CD4-positive, alpha-beta T cell treated with Interleukin-6 at 100 ng/mL for 8 hours (primary cell): Measurements from ENCODE around the gene MED22.
"Not testable (repeated sequence)": the region's sequence is repeated elsewhere in the genome, so short reads cannot be mapped to it uniquely, and the experiment has no call there.

Experiments
- DNase-seq: peaks from one replicate; pipeline ENCODE4 v3.0.0-alpha.2; 2020; ENCODE audit warnings: mixed read lengths, low spot score

MED22 gene

DNA sequence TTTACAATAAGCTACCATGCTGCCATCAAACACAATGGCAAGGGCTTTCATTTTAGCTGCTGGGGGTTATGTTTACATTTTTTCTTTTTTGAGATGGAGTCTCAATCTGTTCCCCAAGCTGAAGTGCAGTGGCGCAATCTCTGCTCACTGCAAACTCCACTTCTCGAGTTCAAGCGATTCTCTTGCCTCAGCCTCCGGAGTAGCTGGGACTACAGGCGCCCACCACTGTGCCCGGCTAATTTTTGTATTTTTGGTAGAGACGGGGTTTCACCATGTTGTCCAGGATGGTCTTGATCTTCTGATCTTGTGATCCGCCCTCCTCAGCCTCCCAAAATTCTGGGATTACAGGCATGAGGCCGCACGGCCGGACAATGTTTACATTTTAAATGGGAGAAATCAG is 13.0 kb downstream of the MED22 start:
- DNase-seq, result not testable (repeated sequence)

DNA sequence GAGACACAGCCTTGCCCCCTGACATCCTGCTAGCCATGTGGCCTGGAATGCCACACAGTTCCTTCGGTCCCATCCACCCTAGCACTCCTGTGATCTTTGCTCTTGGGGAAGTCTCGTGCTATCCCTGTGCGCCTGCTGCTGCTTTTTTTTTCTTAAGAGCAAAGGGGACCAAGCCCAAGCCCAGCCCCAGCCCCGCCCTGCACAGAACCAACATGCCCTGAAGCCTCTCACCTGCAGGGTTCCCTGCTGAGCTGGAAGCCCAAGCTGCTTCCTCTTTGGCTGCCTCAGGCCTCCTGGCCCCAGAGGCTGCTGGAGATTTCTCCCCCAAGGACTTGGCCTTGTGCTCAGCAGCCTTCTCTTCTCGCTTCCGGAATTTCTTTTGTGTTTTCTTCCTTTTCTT is 13.8 kb downstream of the MED22 start:
- no peak for DNase-seq

DNA sequence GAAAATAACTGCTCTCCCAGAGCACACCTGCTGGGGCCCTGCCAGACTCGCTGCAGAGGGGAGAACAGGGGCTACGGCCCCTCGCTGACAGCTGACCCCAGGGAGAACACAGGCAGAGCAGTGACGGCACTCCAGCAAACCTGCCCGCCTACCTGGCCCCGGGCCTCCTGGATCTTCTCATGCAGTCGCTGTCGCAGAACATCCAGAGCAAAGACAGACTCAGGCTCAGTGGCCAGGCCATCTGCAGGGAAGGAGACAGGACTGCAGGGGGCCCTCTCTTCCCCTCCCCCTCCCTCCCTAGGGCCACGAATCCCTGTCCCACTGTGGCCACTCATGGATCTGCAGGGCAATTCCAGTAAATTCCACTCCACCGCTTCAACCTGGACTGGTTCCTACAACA is 14.4 kb downstream of the MED22 start:
- DNase-seq, result no peak

DNA sequence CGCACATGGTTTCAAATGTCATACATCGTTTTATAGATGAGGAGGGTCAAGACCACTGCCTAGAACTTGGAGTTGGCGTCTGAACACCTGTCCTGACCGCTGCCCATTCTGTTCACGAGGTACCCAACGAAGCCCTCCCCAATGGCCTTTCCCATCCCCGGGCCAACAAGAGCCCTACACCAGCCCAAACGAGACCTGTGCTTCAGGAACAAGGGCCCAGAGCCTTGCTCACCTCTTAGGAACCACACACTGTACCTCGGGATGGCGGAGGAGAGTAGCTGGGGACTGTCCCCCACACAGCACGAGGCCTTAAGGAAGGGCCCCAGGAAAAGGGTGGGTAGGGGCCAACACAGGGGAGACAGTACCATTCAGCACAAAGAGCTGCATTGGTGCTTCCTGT is 14.9 kb downstream of the MED22 start:
- DNase-seq, result no peak

DNA sequence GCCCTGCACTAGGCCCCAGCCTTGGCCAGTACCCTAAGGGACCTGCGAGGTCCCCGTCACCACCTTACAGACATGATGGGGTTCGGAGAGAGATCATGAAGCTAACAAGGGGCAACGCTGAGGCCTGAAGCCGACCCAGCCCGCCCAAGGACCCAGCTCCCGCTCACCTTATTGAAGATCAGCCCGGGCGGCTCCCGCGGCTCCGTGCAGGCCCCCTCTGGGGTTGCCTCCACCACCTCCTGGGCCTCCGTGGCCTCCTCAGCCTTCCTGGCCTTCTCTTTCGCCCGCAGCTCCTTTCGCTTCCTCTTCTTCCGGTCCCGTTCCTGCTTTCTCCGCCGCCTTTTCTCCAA is 15.6 kb downstream of the MED22 start:
- DNase-seq, result no peak

DNA sequence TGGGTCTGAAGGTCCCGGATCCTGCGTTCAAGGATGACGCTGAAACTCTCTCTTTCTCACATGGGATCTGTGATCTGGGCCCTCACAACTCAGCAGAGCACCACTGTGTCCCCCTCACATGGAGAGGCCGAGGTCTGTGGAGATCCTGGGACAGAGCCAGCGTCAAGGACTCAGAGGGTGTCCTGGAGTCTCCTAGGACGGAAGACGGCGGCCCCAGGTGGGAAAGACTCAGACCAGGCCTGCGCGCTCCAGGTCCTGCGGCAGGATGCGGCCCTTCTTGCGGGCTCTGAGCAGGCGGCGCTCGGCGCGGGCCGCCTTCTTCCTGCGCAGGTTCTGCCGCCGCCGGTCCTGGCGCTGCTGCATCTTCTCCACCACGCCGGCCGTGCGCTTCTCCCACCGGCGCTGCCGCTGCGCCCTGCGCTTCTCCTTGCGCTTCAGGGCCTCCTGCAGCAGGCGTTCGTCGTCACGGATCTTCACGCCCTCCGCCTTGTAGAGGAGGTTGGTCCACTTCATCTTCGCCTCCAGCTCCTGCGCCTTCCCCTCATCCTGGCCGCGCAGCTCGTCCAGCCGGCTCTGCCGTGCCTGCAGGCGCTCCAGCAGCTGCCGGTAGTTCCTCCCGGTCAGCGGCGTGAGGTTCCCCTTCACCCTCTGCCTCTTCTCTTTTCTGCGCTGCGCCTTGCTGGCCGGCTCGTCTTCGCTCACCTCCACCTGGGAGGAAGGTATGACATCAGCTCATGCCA is 16.1 kb downstream of the MED22 start:
- no peak for DNase-seq

DNA sequence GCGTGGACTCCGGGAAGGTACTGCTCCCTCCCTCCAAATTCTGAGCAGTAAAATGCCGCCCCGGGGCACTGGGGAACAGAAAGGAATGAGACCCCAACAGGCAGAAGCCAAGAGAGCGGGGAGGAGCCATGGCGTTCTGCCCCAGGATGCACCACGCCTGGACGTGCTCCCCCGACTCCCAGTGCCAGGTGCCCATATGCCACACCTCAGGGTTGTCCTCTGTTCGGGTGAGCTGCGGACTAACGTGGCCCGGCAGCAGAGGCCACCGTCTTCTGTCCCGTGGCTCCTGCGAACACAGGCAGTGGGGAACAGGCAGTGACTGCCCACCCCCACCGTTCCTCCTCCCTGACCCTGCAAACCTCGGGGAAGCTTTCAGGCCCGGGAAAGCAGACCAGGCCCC is 16.7 kb downstream of the MED22 start:
- no peak for DNase-seq

DNA sequence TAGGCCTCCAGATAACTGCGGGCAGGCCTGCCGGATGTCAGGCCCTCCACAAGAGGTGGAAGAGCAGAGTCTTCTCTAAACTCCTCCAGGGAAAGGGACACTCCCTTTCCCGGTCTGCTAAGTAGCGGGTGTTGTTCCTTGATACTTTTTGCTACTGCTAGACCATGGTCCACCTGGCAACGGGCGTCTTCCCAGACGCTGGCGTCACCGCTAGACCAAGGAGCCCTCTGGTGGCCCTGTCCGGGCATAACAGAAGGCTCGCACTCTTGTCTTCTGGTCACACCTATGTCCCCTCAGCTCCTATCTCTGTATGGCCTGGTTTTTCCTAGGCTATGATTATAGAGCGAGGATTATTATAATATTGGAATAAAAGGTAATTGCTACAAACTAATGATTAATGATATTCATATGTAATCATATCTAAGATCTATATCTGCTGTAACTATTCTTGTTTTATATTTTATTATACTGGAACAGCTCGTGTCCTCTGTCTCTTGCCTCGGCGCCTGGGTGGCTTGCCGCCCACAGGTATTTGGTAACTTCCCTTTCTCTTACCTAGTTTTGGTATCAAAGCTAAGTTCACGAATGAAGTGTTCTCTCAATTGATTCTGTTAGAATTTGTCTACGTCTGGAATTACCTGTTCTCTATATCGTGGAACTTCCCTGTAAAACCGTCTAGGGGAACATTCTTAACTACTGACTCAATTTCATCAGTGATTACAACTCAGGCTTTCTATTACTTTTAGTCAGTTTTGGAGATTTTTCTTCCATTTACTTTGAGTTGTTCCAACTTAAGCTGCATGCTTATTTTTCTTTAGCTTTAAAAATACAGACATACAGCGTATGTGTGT is 18.4 kb downstream of the MED22 start:
- DNase-seq, result not testable (repeated sequence)

DNA sequence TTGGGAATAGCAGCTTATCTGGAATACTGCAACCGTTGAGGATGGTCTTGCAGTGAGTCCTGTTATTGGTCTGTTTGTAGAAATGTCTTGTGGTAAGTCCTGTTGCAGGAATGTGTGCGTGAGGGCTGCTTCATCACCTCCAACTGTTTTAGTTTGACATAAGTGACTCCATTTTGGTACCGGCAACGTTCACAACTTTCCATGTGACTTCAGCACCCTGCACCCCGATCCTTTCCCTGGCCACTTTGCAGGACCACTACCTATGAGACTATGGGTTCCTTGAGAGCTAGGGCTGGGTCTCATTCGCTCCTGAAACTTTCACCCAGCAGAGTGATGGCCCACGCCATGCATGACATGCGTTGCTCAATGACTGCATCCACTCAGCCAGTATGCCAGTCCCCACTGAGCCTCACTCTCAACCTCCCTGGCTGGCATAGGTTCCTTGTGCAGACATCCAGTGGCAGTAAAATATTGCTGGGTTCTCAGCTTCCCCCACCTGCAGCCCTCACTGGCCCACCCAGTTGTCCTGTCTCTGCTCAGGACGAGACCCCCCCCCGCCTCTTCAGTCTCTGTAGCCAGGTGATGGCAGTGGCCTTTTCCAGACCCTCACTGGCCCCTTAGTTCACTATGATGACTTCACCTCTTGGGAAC is 20.0 kb downstream of the MED22 start:
- DNase-seq, result no peak

DNA sequence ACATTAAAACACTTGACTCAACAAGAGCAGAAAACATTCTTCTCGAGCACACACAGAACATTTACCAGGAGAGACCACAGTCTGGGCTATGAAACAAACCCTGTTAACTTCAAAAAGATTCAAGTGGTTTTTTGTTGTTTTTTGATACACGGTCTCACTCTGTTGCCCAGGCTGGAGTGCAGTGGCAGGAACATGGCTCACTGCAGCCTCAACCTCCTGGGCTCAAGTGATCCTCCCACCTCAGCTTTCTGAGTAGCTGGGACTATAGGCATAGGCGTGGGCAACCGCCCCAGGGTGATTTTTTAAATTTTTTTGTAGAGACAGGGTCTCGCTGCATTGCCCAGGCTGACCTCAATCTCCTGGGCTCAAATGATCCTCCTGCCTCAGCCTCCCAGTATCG is 20.9 kb downstream of the MED22 start:
- not testable (repeated sequence) for DNase-seq

DNA sequence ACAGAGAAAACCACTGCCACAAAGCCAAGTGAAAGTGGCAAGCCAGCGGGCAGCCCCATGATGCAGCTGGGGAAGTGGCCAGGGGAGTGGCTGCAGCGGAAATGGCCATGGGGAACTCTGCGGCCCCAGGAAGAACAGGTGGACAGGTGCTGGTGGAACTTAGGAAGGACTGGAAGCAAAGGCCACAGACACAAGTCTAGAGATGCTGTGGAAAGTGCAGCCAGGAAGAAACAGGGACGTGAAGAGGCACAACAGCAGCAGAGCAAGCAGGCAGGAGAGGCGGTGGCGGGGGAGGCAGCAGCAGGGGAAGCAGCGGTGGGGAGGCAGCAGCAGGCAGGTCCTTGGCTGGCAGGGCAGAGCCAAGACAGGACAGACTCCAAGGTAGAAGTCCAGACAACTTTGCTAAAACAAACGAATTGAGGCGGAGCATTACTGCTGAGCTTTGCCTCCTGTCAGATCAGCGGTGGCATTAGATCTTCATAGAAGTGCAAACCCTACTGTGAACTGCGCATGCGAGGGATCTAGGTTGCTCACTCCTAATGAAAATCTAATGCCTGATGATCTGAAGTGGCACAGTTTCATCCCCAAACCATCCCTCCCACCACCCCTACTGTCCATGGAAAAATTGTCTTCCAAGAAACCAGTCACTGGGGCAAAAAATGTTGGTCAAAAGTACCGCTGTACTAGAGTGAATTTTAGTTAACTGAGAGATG is 23.8 kb downstream of the MED22 start:
- DNase-seq, result no peak

DNA sequence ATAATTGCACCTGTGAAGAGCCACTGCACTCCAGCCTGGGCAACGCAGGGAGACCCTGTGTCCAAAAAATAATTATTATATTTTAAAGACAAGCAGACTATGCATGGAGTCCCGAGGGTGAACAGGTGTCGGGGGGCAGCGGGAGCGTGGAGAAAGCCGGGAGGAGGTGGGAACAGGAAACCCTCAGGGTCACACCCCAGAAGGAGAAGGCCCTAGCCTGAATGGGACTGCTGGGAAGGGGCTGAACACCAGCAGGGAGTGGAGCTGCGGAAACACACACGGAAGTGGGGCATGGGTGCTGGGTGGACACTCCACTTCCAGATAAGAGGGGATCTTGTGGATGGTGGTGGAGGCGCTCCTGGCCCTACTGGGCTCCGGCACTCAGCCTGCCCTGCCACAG is 24.7 kb downstream of the MED22 start:
- no peak for DNase-seq

DNA sequence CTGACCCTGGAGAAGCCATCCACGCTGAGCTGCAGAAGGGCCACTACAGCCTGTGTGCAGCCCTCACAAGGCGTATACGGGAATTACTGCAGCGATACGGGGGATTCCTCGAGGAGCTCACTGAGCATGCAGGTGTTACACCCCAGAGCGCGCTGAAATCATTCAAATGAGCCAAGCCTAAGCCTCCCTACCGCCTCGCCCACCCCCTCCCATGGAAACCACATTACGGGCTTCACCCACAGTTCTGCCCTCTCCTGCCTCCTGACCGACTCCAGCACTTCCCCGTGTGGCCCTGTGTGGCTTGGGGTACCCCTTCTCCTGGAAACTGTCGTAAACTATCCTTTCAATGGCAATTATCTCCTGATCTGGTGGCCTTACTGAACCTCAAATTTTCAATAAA is 25.2 kb downstream of the MED22 start:
- DNase-seq, result no peak

DNA sequence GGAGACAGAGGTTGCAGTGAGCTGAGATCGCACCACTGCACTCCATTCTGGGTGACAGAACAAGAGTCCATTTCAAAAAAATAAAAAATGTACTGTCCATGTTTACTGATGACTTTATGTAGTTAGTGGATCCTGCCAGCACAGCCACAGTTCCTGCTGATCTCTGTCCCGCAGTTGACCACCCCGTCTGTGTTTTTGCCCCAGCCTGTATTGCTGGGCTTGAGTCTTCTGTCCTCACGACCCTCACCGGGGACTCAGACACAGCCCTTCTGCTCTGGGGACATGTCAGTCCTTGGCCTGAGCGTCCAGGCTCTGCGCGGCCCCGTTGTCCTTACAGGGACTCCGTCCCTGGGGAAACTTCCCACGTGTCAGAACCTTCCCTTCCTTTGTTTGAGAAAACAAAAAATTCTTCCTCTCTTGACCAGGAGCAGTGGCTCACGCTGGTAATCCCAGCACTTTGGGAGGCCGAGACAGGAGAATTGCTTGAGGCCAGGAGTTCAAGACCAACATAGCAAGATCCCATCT is 26.5 kb downstream of the MED22 start:
- DNase-seq, result no peak

DNA sequence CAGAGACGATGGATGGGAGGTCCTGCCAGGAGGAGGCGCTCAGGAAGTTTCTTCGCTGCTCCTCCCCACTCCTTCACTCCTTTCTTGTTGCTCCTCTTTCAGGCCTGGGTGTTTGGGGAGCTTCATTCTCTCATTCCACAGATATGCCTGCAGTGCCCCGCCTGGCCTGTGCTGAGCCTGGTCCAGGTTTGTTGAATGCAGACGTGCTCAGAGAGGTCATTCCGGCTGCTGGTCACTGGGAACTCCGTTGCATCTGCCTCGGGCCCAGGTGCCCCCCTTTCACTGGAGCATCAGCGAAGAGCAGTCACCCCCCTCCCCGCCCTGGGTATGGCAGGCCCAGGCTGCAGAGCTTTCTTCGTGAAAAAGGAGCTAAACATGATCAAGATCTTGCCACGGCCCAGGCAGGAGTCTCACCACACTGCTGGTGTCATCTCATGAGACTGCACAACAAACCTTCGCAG is 27.5 kb downstream of the MED22 start:
- no peak for DNase-seq

DNA sequence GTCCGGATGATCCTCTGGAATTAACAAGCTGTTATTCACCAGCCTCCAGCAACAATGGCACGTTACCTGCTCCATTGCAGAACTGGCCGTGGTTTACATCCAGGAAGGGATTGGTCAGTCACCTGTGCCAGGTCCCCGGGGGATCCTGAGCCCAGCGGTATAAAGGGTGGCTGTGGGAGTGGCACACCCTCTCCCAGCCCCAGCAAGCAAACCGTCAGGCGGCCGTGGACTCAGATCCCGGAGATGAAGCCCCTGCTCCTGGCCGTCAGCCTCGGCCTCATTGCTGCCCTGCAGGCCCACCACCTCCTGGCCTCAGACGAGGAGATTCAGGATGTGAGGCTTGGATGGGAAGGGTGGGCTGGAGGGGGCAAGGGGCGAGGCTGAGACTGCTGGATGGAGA is 30.4 kb downstream of the MED22 start:
- DNase-seq, result not testable (repeated sequence)

DNA sequence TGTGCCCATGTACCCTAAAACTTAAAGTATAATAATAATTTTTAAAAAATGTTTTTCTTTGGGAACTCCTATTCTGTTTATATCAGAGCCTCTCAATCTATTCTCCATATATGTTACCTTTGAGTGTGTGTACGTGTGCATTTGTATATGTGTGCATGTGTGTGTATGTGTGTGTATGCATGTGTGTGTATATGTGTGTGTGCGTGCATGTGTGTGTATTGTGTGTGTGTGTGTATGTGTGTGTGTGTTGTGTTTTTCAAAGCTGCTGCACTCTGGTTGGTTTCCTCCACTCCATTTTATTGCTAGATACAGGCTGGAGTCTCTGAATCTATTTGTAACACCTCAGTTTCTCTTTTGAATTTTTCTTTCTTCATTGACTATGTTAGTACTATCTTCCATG is 31.9 kb downstream of the MED22 start:
- no peak for DNase-seq

DNA sequence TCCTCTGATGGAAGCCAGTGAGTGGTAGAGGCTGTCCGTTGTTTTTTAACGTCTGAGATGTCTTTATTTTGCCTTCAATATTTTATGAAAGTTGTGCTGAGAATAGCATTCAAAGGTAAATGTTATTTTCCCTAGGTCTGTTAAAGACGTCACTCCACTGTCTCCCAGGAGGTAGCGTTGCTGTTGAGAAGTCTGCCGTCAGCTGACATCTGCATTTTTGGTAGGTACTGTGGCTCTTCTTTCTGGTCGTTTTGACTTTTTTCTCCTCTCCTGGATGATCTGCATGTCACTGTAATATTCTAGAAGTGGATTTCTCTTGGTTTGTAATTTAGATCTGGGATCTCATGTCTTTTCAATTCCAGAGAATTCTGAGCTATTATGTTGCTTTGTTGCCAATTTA is 38.3 kb downstream of the MED22 start:
- DNase-seq, result no peak

DNA sequence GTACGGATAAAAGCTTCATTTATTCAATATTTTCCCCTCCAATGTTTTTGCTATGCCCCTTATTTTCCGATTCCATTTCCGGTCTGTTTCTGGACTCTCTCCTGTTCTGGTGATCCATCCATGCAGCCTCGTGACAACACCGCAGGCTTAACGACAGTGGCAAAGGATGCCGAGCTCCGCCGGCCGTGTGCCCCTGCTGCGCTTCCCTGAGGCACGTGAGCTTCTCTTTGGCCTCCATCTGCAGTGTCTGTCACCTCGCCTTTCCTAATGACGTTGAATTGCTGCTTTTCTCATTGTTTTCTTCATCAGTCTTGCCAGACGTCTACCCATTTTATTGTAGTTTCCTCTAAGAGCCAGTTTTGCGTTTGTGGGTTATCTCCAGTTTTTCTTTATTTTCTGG is 40.6 kb downstream of the MED22 start:
- DNase-seq, result no peak

DNA sequence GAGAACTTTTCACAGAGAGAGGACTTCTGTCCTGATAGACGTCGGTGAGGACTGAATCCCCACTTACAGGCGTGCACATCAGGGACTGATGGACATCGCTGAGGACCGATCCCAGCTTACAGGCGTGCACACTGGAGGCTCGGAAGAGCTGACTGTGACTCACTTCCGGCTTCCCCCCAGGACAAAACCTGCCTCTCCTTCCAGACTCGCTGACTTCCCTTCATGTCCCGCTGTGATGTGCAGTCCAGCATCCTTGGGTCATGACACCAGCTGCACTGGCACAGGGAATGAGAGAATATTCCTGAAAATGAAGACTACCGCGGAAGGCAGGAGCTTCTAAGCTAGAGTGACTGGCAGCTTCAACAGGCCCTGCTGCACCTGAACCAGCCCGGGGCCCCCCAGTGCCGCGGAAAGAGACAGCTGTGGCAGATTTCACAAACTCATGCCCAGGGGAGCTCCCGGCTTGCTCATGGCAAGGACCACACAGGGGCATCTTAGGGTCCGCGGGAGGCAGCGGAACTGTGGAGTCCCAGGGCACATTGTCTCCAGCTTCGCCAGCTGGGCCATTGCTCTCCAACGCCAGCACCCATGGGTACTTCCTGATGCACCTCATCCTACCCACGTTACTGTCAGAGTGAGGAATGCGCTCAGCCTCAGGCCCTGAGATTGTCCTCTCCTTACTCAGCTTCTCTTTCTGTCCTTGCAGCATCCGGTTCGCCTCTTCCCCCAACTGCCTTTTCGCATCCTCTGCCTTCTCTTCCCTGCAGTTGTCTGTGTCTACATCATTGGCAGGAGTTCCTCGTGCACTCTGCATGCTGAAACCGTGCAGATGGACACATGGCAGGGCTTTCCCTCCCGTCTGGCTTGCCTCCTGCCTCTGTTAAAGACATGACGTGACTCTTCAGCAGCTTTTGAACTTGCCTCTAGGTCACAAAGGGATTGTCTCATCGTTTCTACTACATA is 41.4 kb downstream of the MED22 start:
- DNase-seq, result no peak

DNA sequence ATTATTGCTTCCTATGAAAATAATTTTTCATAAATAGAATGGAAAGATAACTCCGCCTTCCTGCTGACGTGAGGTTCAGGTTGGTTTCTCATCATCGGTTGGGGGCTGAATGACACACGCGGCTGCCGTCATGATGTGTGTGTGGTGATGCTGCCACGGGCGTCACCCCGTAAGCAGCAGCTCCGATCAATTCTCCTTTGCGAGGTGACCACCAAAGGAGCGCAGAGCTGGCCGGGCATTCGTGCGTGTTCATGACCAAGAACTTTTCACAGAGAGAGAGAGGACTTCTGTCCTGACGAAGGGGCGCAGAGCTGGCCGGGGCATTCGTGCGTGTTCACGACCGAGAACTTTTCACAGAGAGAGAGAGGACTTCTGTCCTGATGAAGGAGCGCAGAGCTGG is 42.2 kb downstream of the MED22 start:
- DNase-seq, result no peak
